ENCODE results near the gene ADGRL3.
"Not testable (repeated sequence)": the region's sequence is repeated elsewhere in the genome, so short reads cannot be mapped to it uniquely, and the experiment has no call there.

The ADGRL3 gene

GRCh38 chr4:61387372-61387771 lies 187.2 kb downstream of the ADGRL3 start:
- not testable (repeated sequence) for H3K27me3 Mint-ChIP-seq; DNase-seq (ENCODE audit: low spot score in 2 of 2); H3K4me1 Mint-ChIP-seq; H3K27ac Mint-ChIP-seq (ENCODE audit: low read depth); H3K4me3 Mint-ChIP-seq; H3K36me3 Mint-ChIP-seq (ENCODE audit: insufficient read depth); ATAC-seq (replicated peaks; ENCODE audit: extremely low read depth, poor library complexity, severe bottlenecking)
- H3K9me3 Mint-ChIP-seq, result peaks cover 16% of the 10 kb centered on the region

- ATAC-seq (replicated peaks; ENCODE audit: extremely low read depth, poor library complexity, severe bottlenecking) (no peak), DNase-seq (ENCODE audit: low spot score in 2 of 2) (no peak)
- Mint-ChIP-seq H3K27ac (ENCODE audit: low read depth) (no peak overlapping the region), H3K4me3 (no peak overlapping the region), H3K9me3 (peaks cover 16% of the 10 kb centered on the region), H3K36me3 (ENCODE audit: insufficient read depth) (no peaks in the 10 kb centered on the region), H3K27me3 (no peaks in the 10 kb centered on the region), H3K4me1 (no peaks in the 10 kb centered on the region)
Measured at GRCh38 chr4:61389640-61390039, 189.5 kb downstream of the ADGRL3 start.

GRCh38 chr4:61395754-61396153 lies 195.6 kb downstream of the ADGRL3 start:
- Mint-ChIP-seq H3K4me3 (no peak overlapping the region), H3K27ac (ENCODE audit: low read depth) (no peak overlapping the region), H3K4me1 (no peaks in the 10 kb centered on the region), H3K36me3 (ENCODE audit: insufficient read depth) (no peaks in the 10 kb centered on the region), H3K9me3 (peaks cover 12% of the 10 kb centered on the region), H3K27me3 (no peaks in the 10 kb centered on the region)
- ATAC-seq (replicated peaks; ENCODE audit: extremely low read depth, poor library complexity, severe bottlenecking), result no peak
- no peak for DNase-seq (ENCODE audit: low spot score in 2 of 2)

GRCh38 chr4:61397174-61397573 lies 197.0 kb downstream of the ADGRL3 start:
- Mint-ChIP-seq H3K27me3 (no peaks in the 10 kb centered on the region), H3K36me3 (ENCODE audit: insufficient read depth) (no peaks in the 10 kb centered on the region), H3K4me3 (no peak overlapping the region), H3K9me3 (peaks cover 12% of the 10 kb centered on the region), H3K4me1 (no peaks in the 10 kb centered on the region), H3K27ac (ENCODE audit: low read depth) (no peak overlapping the region)
- DNase-seq (ENCODE audit: low spot score in 2 of 2) (no peak), ATAC-seq (replicated peaks; ENCODE audit: extremely low read depth, poor library complexity, severe bottlenecking) (no peak)

GRCh38 chr4:61400439-61401038 lies 200.4 kb downstream of the ADGRL3 start:
- no peak for DNase-seq (ENCODE audit: low spot score in 2 of 2)
- H3K4me3 Mint-ChIP-seq, result no peak overlapping the region
- no peaks in the 10 kb centered on the region for H3K36me3 Mint-ChIP-seq (ENCODE audit: insufficient read depth)
- peaks cover 12% of the 10 kb centered on the region for H3K9me3 Mint-ChIP-seq
- no peak overlapping the region for H3K27ac Mint-ChIP-seq (ENCODE audit: low read depth)
- H3K27me3 Mint-ChIP-seq, result no peaks in the 10 kb centered on the region
- no peak for ATAC-seq (replicated peaks; ENCODE audit: extremely low read depth, poor library complexity, severe bottlenecking)
- H3K4me1 Mint-ChIP-seq, result no peaks in the 10 kb centered on the region

GRCh38 chr4:61401771-61402170 lies 201.6 kb downstream of the ADGRL3 start:
- no peaks in the 10 kb centered on the region for H3K4me1 Mint-ChIP-seq
- H3K9me3 Mint-ChIP-seq, result peaks cover 12% of the 10 kb centered on the region
- H3K27me3 Mint-ChIP-seq, result no peaks in the 10 kb centered on the region

GRCh38 chr4:61405307-61405706 lies 205.2 kb downstream of the ADGRL3 start:
- no peaks in the 10 kb centered on the region for H3K27me3 Mint-ChIP-seq
- no peak overlapping the region for H3K27ac Mint-ChIP-seq (ENCODE audit: low read depth)
- no peaks in the 10 kb centered on the region for H3K9me3 Mint-ChIP-seq
- no peak for ATAC-seq (replicated peaks; ENCODE audit: extremely low read depth, poor library complexity, severe bottlenecking)
- no peaks in the 10 kb centered on the region for H3K36me3 Mint-ChIP-seq (ENCODE audit: insufficient read depth)
- no peaks in the 10 kb centered on the region for H3K4me1 Mint-ChIP-seq
- no peak overlapping the region for H3K4me3 Mint-ChIP-seq
- DNase-seq (ENCODE audit: low spot score in 2 of 2), result no peak

More at GRCh38 chr4:61401771-61402170, 201.6 kb downstream of the ADGRL3 start:
- DNase-seq (ENCODE audit: low spot score in 2 of 2) (no peak), ATAC-seq (replicated peaks; ENCODE audit: extremely low read depth, poor library complexity, severe bottlenecking) (no peak)
- no peaks in the 10 kb centered on the region for H3K36me3 Mint-ChIP-seq (ENCODE audit: insufficient read depth)
- H3K27ac Mint-ChIP-seq (ENCODE audit: low read depth), result no peak overlapping the region
- H3K4me3 Mint-ChIP-seq, result no peak overlapping the region

GRCh38 chr4:61406677-61407076 lies 206.6 kb downstream of the ADGRL3 start:
- Mint-ChIP-seq H3K9me3 (no peaks in the 10 kb centered on the region), H3K4me1 (no peaks in the 10 kb centered on the region), H3K27ac (ENCODE audit: low read depth) (no peak overlapping the region), H3K4me3 (no peak overlapping the region), H3K36me3 (ENCODE audit: insufficient read depth) (no peaks in the 10 kb centered on the region), H3K27me3 (no peaks in the 10 kb centered on the region)
- ATAC-seq (replicated peaks; ENCODE audit: extremely low read depth, poor library complexity, severe bottlenecking) (no peak), DNase-seq (ENCODE audit: low spot score in 2 of 2) (no peak)

GRCh38 chr4:61407642-61408618 lies 207.8 kb downstream of the ADGRL3 start:
- H3K36me3 Mint-ChIP-seq (ENCODE audit: insufficient read depth), result no peaks in the 10 kb centered on the region
- H3K4me3 Mint-ChIP-seq, result no peak overlapping the region
- H3K27me3 Mint-ChIP-seq, result no peaks in the 10 kb centered on the region
- no peak overlapping the region for H3K27ac Mint-ChIP-seq (ENCODE audit: low read depth)
- no peaks in the 10 kb centered on the region for H3K4me1 Mint-ChIP-seq
- H3K9me3 Mint-ChIP-seq, result peaks cover 6% of the 10 kb centered on the region
- no peak for DNase-seq (ENCODE audit: low spot score in 2 of 2)
- no peak for ATAC-seq (replicated peaks; ENCODE audit: extremely low read depth, poor library complexity, severe bottlenecking)

GRCh38 chr4:61408861-61409260 lies 208.7 kb downstream of the ADGRL3 start:
- DNase-seq (ENCODE audit: low spot score in 2 of 2) (no peak), ATAC-seq (replicated peaks; ENCODE audit: extremely low read depth, poor library complexity, severe bottlenecking) (no peak)
- Mint-ChIP-seq H3K27me3 (no peaks in the 10 kb centered on the region), H3K4me1 (no peaks in the 10 kb centered on the region), H3K36me3 (ENCODE audit: insufficient read depth) (no peaks in the 10 kb centered on the region), H3K9me3 (peaks cover 15% of the 10 kb centered on the region), H3K4me3 (no peak overlapping the region), H3K27ac (ENCODE audit: low read depth) (no peak overlapping the region)

- Mint-ChIP-seq H3K9me3 (peaks cover 15% of the 10 kb centered on the region), H3K27ac (ENCODE audit: low read depth) (no peak overlapping the region), H3K36me3 (ENCODE audit: insufficient read depth) (no peaks in the 10 kb centered on the region), H3K27me3 (no peaks in the 10 kb centered on the region), H3K4me1 (no peaks in the 10 kb centered on the region), H3K4me3 (no peak overlapping the region)
- no peak for DNase-seq (ENCODE audit: low spot score in 2 of 2)
- ATAC-seq (replicated peaks; ENCODE audit: extremely low read depth, poor library complexity, severe bottlenecking), result no peak
Measured at GRCh38 chr4:61411241-61411640, 211.1 kb downstream of the ADGRL3 start.

- no peak for ATAC-seq (replicated peaks; ENCODE audit: extremely low read depth, poor library complexity, severe bottlenecking)
- H3K9me3 Mint-ChIP-seq, result peaks cover 9% of the 10 kb centered on the region
- no peaks in the 10 kb centered on the region for H3K4me1 Mint-ChIP-seq
- no peak for DNase-seq (ENCODE audit: low spot score in 2 of 2)
- no peak overlapping the region for H3K27ac Mint-ChIP-seq (ENCODE audit: low read depth)
- no peaks in the 10 kb centered on the region for H3K36me3 Mint-ChIP-seq (ENCODE audit: insufficient read depth)
- H3K4me3 Mint-ChIP-seq, result no peak overlapping the region
- no peaks in the 10 kb centered on the region for H3K27me3 Mint-ChIP-seq
Measured at GRCh38 chr4:61425315-61425714, 225.2 kb downstream of the ADGRL3 start.

GRCh38 chr4:61426229-61426628 lies 226.1 kb downstream of the ADGRL3 start:
- no peak overlapping the region for H3K4me3 Mint-ChIP-seq
- H3K27me3 Mint-ChIP-seq, result no peaks in the 10 kb centered on the region
- no peak for DNase-seq (ENCODE audit: low spot score in 2 of 2)
- no peak for ATAC-seq (replicated peaks; ENCODE audit: extremely low read depth, poor library complexity, severe bottlenecking)
- H3K9me3 Mint-ChIP-seq, result peaks cover 9% of the 10 kb centered on the region
- no peak overlapping the region for H3K27ac Mint-ChIP-seq (ENCODE audit: low read depth)
- no peaks in the 10 kb centered on the region for H3K4me1 Mint-ChIP-seq
- no peaks in the 10 kb centered on the region for H3K36me3 Mint-ChIP-seq (ENCODE audit: insufficient read depth)
